Dendritic cell treated with granulocyte-macrophage colony-stimulating factor and Interleukin-4, amounts not matched to agents 40 ng/mL and 50 ng/mL, for 4 days (primary cell): Measurements from ENCODE around the gene EPRS1.

Source experiments
- H3K27ac Mint-ChIP-seq: one replicate; pipeline ENCODE4 v1.8.0; 2022; ENCODE audit warnings: mild to moderate bottlenecking, mixed read lengths
- H3K27me3 Mint-ChIP-seq: one replicate; pipeline ENCODE4 v1.8.0; 2022; ENCODE audit warnings: mild to moderate bottlenecking, mixed read lengths
- H3K36me3 Mint-ChIP-seq: one replicate; pipeline ENCODE4 v1.8.0; 2022; ENCODE audit warnings: low read depth, mixed read lengths
- H3K4me1 Mint-ChIP-seq: one replicate; pipeline ENCODE4 v1.8.0; 2022; ENCODE audit warnings: low read depth, mixed read lengths
- H3K4me3 Mint-ChIP-seq: one replicate; pipeline ENCODE4 v1.8.0; 2022; ENCODE audit warnings: mild to moderate bottlenecking, moderate library complexity, mixed read lengths
- H3K9me3 Mint-ChIP-seq: one replicate; pipeline ENCODE4 v1.8.0; 2022; ENCODE audit warnings: mixed read lengths
- intact Hi-C: fragments of 100-400 bp; cut with micrococcal nuclease; formaldehyde crosslinking; loops from one replicate; pipeline ENCODE4 v1.15.0; 2022

EPRS1 gene

GRCh38 chr1:220011620-220012019, 34.7 kb downstream of the EPRS1 start:
- no peaks in the 10 kb centered on the region for H3K9me3 Mint-ChIP-seq
- intact Hi-C loops = loop anchor here (10.0 kb wide), 1 partner anchor 153 kb away; no protein-coding TSS in a partner anchor
- H3K36me3 Mint-ChIP-seq = peaks cover 89% of the 10 kb centered on the region
- H3K27me3 Mint-ChIP-seq = no peaks in the 10 kb centered on the region
- H3K4me1 Mint-ChIP-seq = no peaks in the 10 kb centered on the region
- H3K4me3 Mint-ChIP-seq = no peak overlapping the region
- no peak overlapping the region for H3K27ac Mint-ChIP-seq

GRCh38 chr1:220007438-220007837, 38.9 kb downstream of the EPRS1 start:
- H3K36me3 Mint-ChIP-seq = peaks cover 78% of the 10 kb centered on the region
- H3K27me3 Mint-ChIP-seq = no peaks in the 10 kb centered on the region
- intact Hi-C loops = no loop called here
- H3K4me1 Mint-ChIP-seq = no peaks in the 10 kb centered on the region
- no peaks in the 10 kb centered on the region for H3K9me3 Mint-ChIP-seq
- H3K4me3 Mint-ChIP-seq = no peak overlapping the region
- no peak overlapping the region for H3K27ac Mint-ChIP-seq

DNA sequence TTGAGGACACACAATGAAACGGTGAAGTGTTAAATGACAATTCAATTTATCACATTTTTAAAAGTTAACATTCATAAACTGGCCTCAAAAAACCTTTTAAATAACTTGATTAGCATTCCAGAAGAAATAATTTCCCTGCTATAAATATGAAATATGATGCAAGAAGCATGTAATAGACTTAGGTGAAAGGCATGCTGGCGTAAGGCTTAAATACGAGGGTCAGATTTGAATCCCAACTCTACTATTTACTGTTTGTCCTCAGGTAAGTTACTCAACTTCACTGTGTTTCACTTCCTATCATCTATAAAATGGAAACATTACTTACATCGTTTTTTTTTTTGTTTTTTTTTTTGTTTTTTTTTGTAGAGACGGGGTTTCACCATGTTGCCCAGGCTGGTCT, 40.8 kb downstream of the EPRS1 start:
- Mint-ChIP-seq H3K36me3 (peaks cover 81% of the 10 kb centered on the region), H3K27ac (no peak overlapping the region), H3K4me3 (no peak overlapping the region)

DNA sequence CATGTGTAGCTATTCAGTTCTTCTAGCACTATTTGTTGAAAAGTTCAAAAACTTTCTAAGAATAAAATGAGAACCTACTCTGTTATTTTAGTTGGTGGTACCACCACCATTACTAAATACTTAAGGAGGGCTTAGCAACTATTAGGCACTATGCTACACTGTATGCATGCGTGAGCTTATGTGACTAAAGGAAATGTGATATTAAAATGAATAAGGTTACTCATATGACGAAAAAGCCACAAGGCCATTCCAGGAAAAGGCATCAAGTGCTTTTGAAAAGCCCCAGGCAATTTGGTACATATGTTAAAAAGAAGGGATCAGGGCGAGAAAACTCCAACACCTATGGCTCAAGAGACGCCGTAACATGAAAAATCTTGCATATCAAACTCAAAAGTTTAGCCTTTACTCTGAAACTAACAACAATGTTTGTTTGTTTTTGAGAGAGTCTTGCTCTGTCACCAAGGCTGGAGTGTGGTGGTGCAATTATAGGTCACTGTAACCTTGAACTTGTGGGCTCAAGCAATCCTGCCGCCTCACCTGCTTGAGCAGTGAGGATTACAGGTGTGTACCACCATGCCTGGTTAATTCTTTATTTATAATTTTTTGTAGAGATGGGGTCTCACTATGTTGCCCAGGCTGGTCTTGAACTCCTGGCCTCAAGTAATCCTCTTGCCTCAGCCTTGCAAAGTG, 42.5 kb downstream of the EPRS1 start:
- H3K27me3 Mint-ChIP-seq = no peaks in the 10 kb centered on the region
- no peak overlapping the region for H3K4me3 Mint-ChIP-seq
- no peaks in the 10 kb centered on the region for H3K4me1 Mint-ChIP-seq
- no peaks in the 10 kb centered on the region for H3K9me3 Mint-ChIP-seq
- peaks cover 83% of the 10 kb centered on the region for H3K36me3 Mint-ChIP-seq
- no peak overlapping the region for H3K27ac Mint-ChIP-seq
- intact Hi-C loops = no loop called here

More for the DNA sequence above, 40.8 kb downstream of the EPRS1 start:
- intact Hi-C loops = no loop called here
- no peaks in the 10 kb centered on the region for H3K9me3 Mint-ChIP-seq
- no peaks in the 10 kb centered on the region for H3K27me3 Mint-ChIP-seq
- H3K4me1 Mint-ChIP-seq = no peaks in the 10 kb centered on the region

- Mint-ChIP-seq H3K4me1 (no peaks in the 10 kb centered on the region), H3K27me3 (no peaks in the 10 kb centered on the region), H3K36me3 (peaks cover 84% of the 10 kb centered on the region), H3K9me3 (no peaks in the 10 kb centered on the region), H3K27ac (no peak overlapping the region), H3K4me3 (no peak overlapping the region)
- intact Hi-C loops = no loop called here
These were observed 43.3 kb downstream of the EPRS1 start for GRCh38 chr1:220003015-220003414.

GRCh38 chr1:220001095-220001501, 45.2 kb downstream of the EPRS1 start:
- no peak overlapping the region for H3K4me3 Mint-ChIP-seq
- H3K27ac Mint-ChIP-seq = no peak overlapping the region
- H3K4me1 Mint-ChIP-seq = no peaks in the 10 kb centered on the region
- intact Hi-C loops = no loop called here
- H3K27me3 Mint-ChIP-seq = no peaks in the 10 kb centered on the region
- peaks cover 90% of the 10 kb centered on the region for H3K36me3 Mint-ChIP-seq
- no peaks in the 10 kb centered on the region for H3K9me3 Mint-ChIP-seq

- intact Hi-C loops = no loop called here
- Mint-ChIP-seq H3K4me3 (no peak overlapping the region), H3K27me3 (no peaks in the 10 kb centered on the region), H3K27ac (no peak overlapping the region), H3K4me1 (no peaks in the 10 kb centered on the region), H3K9me3 (no peaks in the 10 kb centered on the region), H3K36me3 (peaks cover 96% of the 10 kb centered on the region)
These were observed 46.5 kb downstream of the EPRS1 start for GRCh38 chr1:219999821-220000220.
